Body of pancreas (tissue), 4 donors: ENCODE data around the gene BPGM. TPM values are rescaled to one million over a fixed set of nuclear protein-coding genes. Genes with fewer than 3 reads are reported as not detected.
"Not testable (repeated sequence)": the region's sequence is repeated elsewhere in the genome, so short reads cannot be mapped to it uniquely, and the experiment has no call there.

Experiments used
- ATAC-seq: fragments of 150-250 bp; one replicate; pipeline ENCODE4 v1.9.1; 2016
- DNase-seq, 4 donors: peaks; one replicate each; pipeline ENCODE4 v3.0.0-alpha.2; 2019
- H3K27ac ChIP-seq, 4 donors: fragments of 200-600 bp; sonication (generic); 1 replicate in 3 of 4; 2 replicates in 1 of 4; pipeline versions ENCODE4 v1.5.1 to v1.6.1; 2016 to 2019; ENCODE audit warnings: mild to moderate bottlenecking in 1 of 4, mixed read lengths in 1 of 4, moderate library complexity in 1 of 4
- H3K27me3 ChIP-seq, 2 donors: fragments of 200-600 bp; sonication (generic); one replicate each; pipeline ENCODE4 v1.6.0; 2016; ENCODE audit warnings: mild to moderate bottlenecking in 1 of 2
- H3K36me3 ChIP-seq, 2 donors: fragments of 200-600 bp; sonication (generic); replicated peaks in 1 of 2; 2 replicates each; pipeline ENCODE4 v1.5.1; 2016; ENCODE audit warnings: low read depth in 2 of 2; ENCODE audit not compliant: insufficient read depth in 1 of 2
- H3K4me1 ChIP-seq: fragments of 200-600 bp; sonication (generic); one replicate; pipeline ENCODE4 v1.6.0; 2016
- H3K4me3 ChIP-seq, 2 donors: fragments of 200-600 bp; sonication (generic); 1 replicate in 1 of 2; 2 replicates in 1 of 2; pipeline ENCODE4 v1.5.1; 2016 to 2019
- H3K9me3 ChIP-seq, 3 donors: fragments of 200-600 bp; sonication (generic); 1 replicate in 2 of 3; 2 replicates in 1 of 3; pipeline ENCODE4 v1.5.1; 2016
- POLR2A ChIP-seq, 3 donors: fragments of 450-650 bp; IDR thresholded peaks; one replicate each; pipeline ENCODE4 v1.6.1; 2016; ENCODE audit warnings: antibody characterized with exemption in 3 of 3, mild to moderate bottlenecking in 2 of 3
- WGBS, 2 donors: methylation state at CpG; one replicate each; pipeline ENCODE4 v1.1.5; 2017; 5-methylcytosine and 5-hydroxymethylcytosine counted together
- intact Hi-C: fragments of 100-400 bp; cut with DNase I; formaldehyde crosslinking; loops from one replicate; pipeline ENCODE4 v1.15.1; 2023
- total RNA-seq, 2 donors: library from RNA; depleted of rRNA; stranded (reverse); fragments of >200 nt; gene quantifications; one replicate each; pipeline ENCODE4 v1.1.0, GENCODE V29; 2016
- TF ChIP-seq, protein P1 (sequence below), 7 experiments: fragments of 450-650 bp in 4 of 7; fragments of 200-600 bp in 3 of 7; sonication (generic) in 3 of 7; IDR thresholded peaks; one replicate each; pipeline ENCODE4 v1.5.1; 2016 to 2019; ENCODE audit warnings: antibody characterized with exemption in 7 of 7

BPGM gene
- total RNA-seq, 2 donors from 2014 or later: 2.6 to 7.8 TPM

DNA sequence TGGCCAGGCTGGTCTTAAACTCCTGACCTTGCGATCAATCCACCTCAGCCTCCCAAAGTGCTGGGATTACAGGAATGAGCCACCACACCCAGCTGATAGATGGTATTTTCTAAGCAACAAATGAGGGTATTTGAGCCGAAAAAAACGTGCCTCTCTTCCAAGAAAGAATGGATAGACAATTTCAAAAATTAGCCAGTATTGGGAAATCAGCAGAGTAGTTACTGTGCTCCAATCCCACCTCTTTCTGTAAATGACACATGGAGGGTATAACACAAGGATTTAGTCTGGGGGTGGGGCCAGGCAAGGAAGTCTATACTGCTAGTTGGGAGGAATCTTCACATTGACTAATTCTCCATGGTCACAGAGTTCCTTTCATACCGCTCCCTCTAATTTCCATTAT, 9.2 kb upstream of the BPGM start:
- Histone ChIP-seq H3K4me1 (peaks cover 4% of the 10 kb centered on the region), H3K27me3 (no peaks in the 10 kb centered on the region), H3K27ac (no peak overlapping the region), H3K9me3 (no peaks in the 10 kb centered on the region), H3K36me3 (no peaks in the 10 kb centered on the region), H3K4me3 (no peak overlapping the region)
- DNase-seq: no peak
- intact Hi-C loops: no loop called here
- WGBS, 2 donors: 81 to 85% methylated on average over 4 of the region's 4 CpGs
- TF ChIP-seq POLR2A (IDR thresholded peaks at IDR 0.05): no peak
- TF ChIP-seq, protein P1, sequence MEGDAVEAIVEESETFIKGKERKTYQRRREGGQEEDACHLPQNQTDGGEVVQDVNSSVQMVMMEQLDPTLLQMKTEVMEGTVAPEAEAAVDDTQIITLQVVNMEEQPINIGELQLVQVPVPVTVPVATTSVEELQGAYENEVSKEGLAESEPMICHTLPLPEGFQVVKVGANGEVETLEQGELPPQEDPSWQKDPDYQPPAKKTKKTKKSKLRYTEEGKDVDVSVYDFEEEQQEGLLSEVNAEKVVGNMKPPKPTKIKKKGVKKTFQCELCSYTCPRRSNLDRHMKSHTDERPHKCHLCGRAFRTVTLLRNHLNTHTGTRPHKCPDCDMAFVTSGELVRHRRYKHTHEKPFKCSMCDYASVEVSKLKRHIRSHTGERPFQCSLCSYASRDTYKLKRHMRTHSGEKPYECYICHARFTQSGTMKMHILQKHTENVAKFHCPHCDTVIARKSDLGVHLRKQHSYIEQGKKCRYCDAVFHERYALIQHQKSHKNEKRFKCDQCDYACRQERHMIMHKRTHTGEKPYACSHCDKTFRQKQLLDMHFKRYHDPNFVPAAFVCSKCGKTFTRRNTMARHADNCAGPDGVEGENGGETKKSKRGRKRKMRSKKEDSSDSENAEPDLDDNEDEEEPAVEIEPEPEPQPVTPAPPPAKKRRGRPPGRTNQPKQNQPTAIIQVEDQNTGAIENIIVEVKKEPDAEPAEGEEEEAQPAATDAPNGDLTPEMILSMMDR (IDR thresholded peaks at IDR 0.05): no peak
- no peak for ATAC-seq

DNA sequence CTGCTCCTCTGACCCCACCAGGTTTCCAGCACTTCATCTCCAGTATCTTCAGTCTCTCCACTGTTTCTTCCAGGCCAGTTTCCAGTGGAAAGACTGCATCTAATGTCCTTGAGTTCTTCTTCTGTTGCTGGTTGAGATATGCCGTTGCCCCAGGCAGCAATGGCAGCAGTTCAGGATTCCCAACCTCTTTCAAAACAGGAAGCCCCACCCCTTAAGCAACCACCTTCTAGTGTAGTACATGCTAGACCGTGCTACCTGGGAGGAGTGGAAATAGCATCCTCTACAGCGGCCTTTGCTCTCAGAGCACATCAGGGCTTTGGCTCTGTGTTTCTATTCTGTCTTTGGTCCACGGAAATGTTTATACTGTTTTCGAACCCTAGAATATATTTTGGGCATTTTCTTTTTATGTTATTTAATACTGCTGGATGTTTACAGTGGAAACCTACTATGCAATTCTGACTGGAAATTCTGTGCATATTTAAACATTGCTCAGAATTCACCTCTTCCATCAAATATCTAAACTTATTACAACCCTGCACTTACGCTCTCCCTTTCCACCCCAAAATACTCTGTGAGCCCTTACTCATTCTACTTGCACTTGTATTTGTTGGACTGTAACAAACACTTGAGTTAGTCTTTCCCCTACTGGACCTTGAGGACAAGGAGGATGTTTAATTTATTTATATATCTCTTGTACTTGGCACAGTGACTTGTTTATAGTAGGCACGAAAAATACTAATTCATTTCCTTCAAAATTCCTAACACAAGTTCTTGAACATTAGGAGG, 8.5 kb upstream of the BPGM start:
- no peak for ATAC-seq
- H3K27ac ChIP-seq: no peak overlapping the region
- 47 to 56% methylated on average over 7 of the region's 7 CpGs for WGBS, 2 donors

DNA sequence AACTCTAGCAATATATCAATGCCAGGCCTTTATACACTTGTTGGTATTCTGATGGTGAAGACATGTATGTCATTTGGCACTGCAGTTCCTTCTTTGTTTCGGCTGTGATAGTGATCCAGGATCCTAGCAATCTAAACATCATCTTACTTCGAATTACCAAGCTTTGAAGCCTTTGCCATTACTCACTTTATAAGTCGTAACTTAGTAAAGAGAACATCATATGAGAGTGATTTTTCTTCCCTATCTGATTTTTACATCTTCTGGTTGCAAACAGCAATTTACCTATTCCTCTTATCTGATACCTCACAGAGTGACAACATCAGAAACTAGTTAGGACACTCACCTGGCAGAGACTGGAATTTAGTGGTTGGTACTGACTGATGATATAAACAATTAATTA, 7.6 kb upstream of the BPGM start:
- no peak for TF ChIP-seq POLR2A (IDR thresholded peaks at IDR 0.05)
- H3K27ac ChIP-seq: no peak overlapping the region
- H3K36me3 ChIP-seq: no peaks in the 10 kb centered on the region
- ATAC-seq (no peak), DNase-seq (no peak)
- H3K9me3 ChIP-seq: no peaks in the 10 kb centered on the region
- intact Hi-C loops: no loop called here
- H3K27me3 ChIP-seq: no peaks in the 10 kb centered on the region
- WGBS, 2 donors: 56 to 62% methylated on average over 3 of the region's 3 CpGs
- H3K4me3 ChIP-seq: no peak overlapping the region
- H3K4me1 ChIP-seq: peaks cover 13% of the 10 kb centered on the region

More for the DNA sequence above, 8.5 kb upstream of the BPGM start:
- Histone ChIP-seq H3K4me3 (no peak overlapping the region), H3K27me3 (no peaks in the 10 kb centered on the region), H3K4me1 (peaks cover 6% of the 10 kb centered on the region), H3K9me3 (no peaks in the 10 kb centered on the region), H3K36me3 (no peaks in the 10 kb centered on the region)
- intact Hi-C loops: no loop called here
- TF ChIP-seq, protein P1 (IDR thresholded peaks at IDR 0.05): no peak
- no peak for TF ChIP-seq POLR2A (IDR thresholded peaks at IDR 0.05)
- no peak for DNase-seq

DNA sequence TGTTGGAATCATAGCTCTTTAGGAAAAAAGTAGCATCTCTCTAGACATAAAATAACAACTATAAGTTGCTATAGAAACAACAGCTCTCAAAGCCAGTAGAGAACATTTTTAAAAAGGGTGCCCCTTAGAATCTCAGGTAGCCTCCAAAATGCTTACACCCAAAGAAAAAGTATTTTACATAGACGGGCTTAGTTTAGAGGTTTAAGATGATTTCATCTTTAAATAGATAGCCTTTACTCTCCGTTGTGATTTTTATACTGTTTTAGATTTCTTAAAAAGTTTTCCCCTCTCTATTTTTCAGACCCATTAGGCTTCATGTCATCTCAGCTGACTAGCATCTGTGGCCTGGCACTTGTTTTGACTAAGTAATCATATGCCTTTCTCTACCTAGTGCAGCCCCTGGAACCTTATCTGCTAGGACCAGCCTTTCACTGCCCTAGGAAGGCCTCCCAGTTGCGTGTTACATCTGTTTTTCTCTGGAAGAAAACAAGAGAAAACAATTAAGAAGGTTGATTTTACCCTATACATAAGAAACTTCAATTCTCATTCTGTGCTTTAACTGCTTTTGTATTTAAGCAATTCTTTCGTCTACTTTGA, 6.9 kb upstream of the BPGM start:
- intact Hi-C loops: no loop called here
- H3K27ac ChIP-seq: no peak overlapping the region
- H3K9me3 ChIP-seq: no peaks in the 10 kb centered on the region
- peaks cover 14% of the 10 kb centered on the region for H3K4me1 ChIP-seq
- TF ChIP-seq POLR2A (IDR thresholded peaks at IDR 0.05): no peak
- TF ChIP-seq, protein P1 (IDR thresholded peaks at IDR 0.05): no peak
- H3K36me3 ChIP-seq: no peaks in the 10 kb centered on the region
- 77 to 81% methylated on average over 4 of the region's 4 CpGs for WGBS, 2 donors
- ATAC-seq (no peak), DNase-seq (no peak)
- no peak overlapping the region for H3K4me3 ChIP-seq
- no peaks in the 10 kb centered on the region for H3K27me3 ChIP-seq

- Histone ChIP-seq H3K4me3 (no peak overlapping the region), H3K9me3 (no peaks in the 10 kb centered on the region), H3K4me1 (peaks cover 26% of the 10 kb centered on the region), H3K27ac (no peak overlapping the region), H3K27me3 (no peaks in the 10 kb centered on the region), H3K36me3 (no peaks in the 10 kb centered on the region)
- intact Hi-C loops: no loop called here
- TF ChIP-seq POLR2A (IDR thresholded peaks at IDR 0.05): no peak
- TF ChIP-seq, protein P1 (IDR thresholded peaks at IDR 0.05): no peak
- 84 to 86% methylated on average over 3 of the region's 3 CpGs for WGBS, 2 donors
- no peak for DNase-seq
- ATAC-seq: no peak
Measured at GRCh38 chr7:134640842-134641715, 5.6 kb upstream of the BPGM start.

DNA sequence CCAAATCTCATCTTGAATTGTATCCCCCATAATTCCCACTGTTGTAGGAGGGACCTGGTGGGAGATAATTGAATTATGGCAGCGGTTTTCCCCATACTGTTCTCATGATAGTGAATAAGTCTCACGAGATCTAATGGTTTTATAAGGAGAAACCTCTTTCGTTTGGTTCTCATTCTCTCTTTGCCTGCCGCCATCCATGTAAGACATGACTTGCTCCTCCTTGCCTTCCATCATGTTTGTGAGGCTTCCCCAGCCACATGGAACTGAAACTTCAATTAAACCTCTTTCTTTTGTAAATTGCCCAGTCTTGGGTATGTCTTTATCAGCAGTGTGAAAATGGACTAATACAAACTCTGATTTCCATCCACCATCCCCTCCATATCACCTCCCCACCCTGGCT, 4.7 kb upstream of the BPGM start:
- ATAC-seq, H3K27ac ChIP-seq, DNase-seq, H3K36me3 ChIP-seq, intact Hi-C loops, H3K9me3 ChIP-seq, H3K27me3 ChIP-seq, H3K4me3 ChIP-seq: not testable (repeated sequence)
- H3K4me1 ChIP-seq: peaks cover 26% of the 10 kb centered on the region
- WGBS, 2 donors: 83 to 94% methylated on average over 4 of the region's 4 CpGs
